Measurements from ENCODE around the gene DEUP1. TPM values are rescaled to one million over a fixed set of nuclear protein-coding genes. Genes with fewer than 3 reads are reported as not detected.
A peak's percentile ranks its signal among the peaks of the same experiment; 100 is the strongest.

Gene DEUP1
- total RNA-seq = 1 to 10 TPM; 1.9 to 2.4 TPM
- polyA plus RNA-seq = under 1 TPM; 0.39 to 0.45 TPM
- long read RNA-seq, donor 1, partial matches to known transcripts = 0 of 33 reads
- long read RNA-seq, donor 1, other reads (novel, unspliced or antisense) = 33 of 33 reads
- long read RNA-seq, donor 2 = 0 reads
- long read RNA-seq, donor 3 = 0 reads
- long read RNA-seq, donor 4 = 0 reads
- long read RNA-seq, donor 5, partial matches to known transcripts = 27 of 56 reads
- long read RNA-seq, donor 5, other reads (novel, unspliced or antisense) = 28 of 56 reads

- H3K4me1 ChIP-seq (ENCODE audit: control insufficient read depth in 5 of 5, insufficient read depth in 5 of 5, low read length in 5 of 5) = peaks cover 0 to 5% (median 0%) of the 10 kb centered on the region in 5 donors
- H3K9me3 ChIP-seq (ENCODE audit: control insufficient read depth in 4 of 4, insufficient read depth in 3 of 4, low read length in 3 of 4) = peaks cover 0 to 2% (median 0%) of the 10 kb centered on the region in 4 donors
- ATAC-seq (ENCODE audit: insufficient read depth, low FRiP score) (peak; percentile 85), DNase-seq (peak; percentile 69 to 86 (median 80))
- TF ChIP-seq CTCF (IDR thresholded peaks at IDR 0.05; ENCODE audit: control extremely low read depth, extremely low read depth) = no peak
- WGBS, 2 donors = 5% methylated on average over 41 to 73 of the region's 73 CpGs
- peaks cover 0 to 3% (median 0%) of the 10 kb centered on the region in 3 donors for H3K27me3 ChIP-seq (ENCODE audit: control insufficient read depth in 3 of 3, insufficient read depth in 3 of 3, low read length in 2 of 3)
- no peak within 1 kb of the TSS for H3K27ac ChIP-seq (ENCODE audit: low read depth in 1 of 2, low read length in 1 of 2)
- no peak within 1 kb of the TSS for H3K9ac ChIP-seq (ENCODE audit: insufficient read depth in 1 of 2, low read length in 2 of 2)
- no peaks in the 10 kb centered on the region for H3K36me3 ChIP-seq (ENCODE audit: control insufficient read depth in 4 of 4, insufficient read depth in 4 of 4, low read length in 4 of 4)
- peak within 1 kb of the TSS; percentile 24 for H3K4me3 ChIP-seq
These were observed at the start of gene DEUP1 for GRCh38 chr11:93330446-93330984. DEUP1 (plus strand) TSS chr11:93330742; CDS start chr11:93332260, 1,518 bp downstream.

GRCh38 chr11:93285430-93285829 lies 45.1 kb upstream of the DEUP1 start:
- Histone ChIP-seq H3K36me3 (ENCODE audit: control insufficient read depth in 4 of 4, insufficient read depth in 4 of 4, low read length in 4 of 4) (no peaks in the 10 kb centered on the region), H3K9me3 (ENCODE audit: control insufficient read depth in 4 of 4, insufficient read depth in 3 of 4, low read length in 3 of 4) (peaks cover 0 to 3% (median 0%) of the 10 kb centered on the region in 4 donors), H3K9ac (ENCODE audit: insufficient read depth in 1 of 2, low read length in 2 of 2) (no peak overlapping the region), H3K4me3 (no peak overlapping the region), H3K27ac (ENCODE audit: low read depth in 1 of 2, low read length in 1 of 2) (no peak overlapping the region), H3K27me3 (ENCODE audit: control insufficient read depth in 3 of 3, insufficient read depth in 3 of 3, low read length in 2 of 3) (no peaks in the 10 kb centered on the region), H3K4me1 (ENCODE audit: control insufficient read depth in 5 of 5, insufficient read depth in 5 of 5, low read length in 5 of 5) (no peaks in the 10 kb centered on the region)
- no peak for DNase-seq
- no peak for ATAC-seq (ENCODE audit: insufficient read depth, low FRiP score)
- 29 to 61% methylated on average over 2 of the region's 2 CpGs for WGBS, 2 donors
- TF ChIP-seq CTCF (IDR thresholded peaks at IDR 0.05; ENCODE audit: control extremely low read depth, extremely low read depth) = no peak

- H3K27me3 ChIP-seq (ENCODE audit: control insufficient read depth in 3 of 3, insufficient read depth in 3 of 3, low read length in 2 of 3) = no peaks in the 10 kb centered on the region
- 87 to 89% methylated on average over 2 of the region's 2 CpGs for WGBS, 2 donors
These were observed 43.1 kb upstream of the DEUP1 start for GRCh38 chr11:93287434-93287833.

More at GRCh38 chr11:93287434-93287833, 43.1 kb upstream of the DEUP1 start:
- DNase-seq = no peak
- no peak overlapping the region for H3K9ac ChIP-seq (ENCODE audit: insufficient read depth in 1 of 2, low read length in 2 of 2)
- no peak for ATAC-seq (ENCODE audit: insufficient read depth, low FRiP score)
- peaks cover 0 to 3% (median 0%) of the 10 kb centered on the region in 4 donors for H3K9me3 ChIP-seq (ENCODE audit: control insufficient read depth in 4 of 4, insufficient read depth in 3 of 4, low read length in 3 of 4)
- no peaks in the 10 kb centered on the region for H3K36me3 ChIP-seq (ENCODE audit: control insufficient read depth in 4 of 4, insufficient read depth in 4 of 4, low read length in 4 of 4)
- no peak overlapping the region for H3K4me3 ChIP-seq
- H3K4me1 ChIP-seq (ENCODE audit: control insufficient read depth in 5 of 5, insufficient read depth in 5 of 5, low read length in 5 of 5) = no peaks in the 10 kb centered on the region
- no peak for TF ChIP-seq CTCF (IDR thresholded peaks at IDR 0.05; ENCODE audit: control extremely low read depth, extremely low read depth)
- no peak overlapping the region for H3K27ac ChIP-seq (ENCODE audit: low read depth in 1 of 2, low read length in 1 of 2)

Measured in lung (tissue), 16 donors.